NCI-H2196 treated with DMSO at 0.1 percent for 48 hours (cell line): Measurements from ENCODE around the gene LYSMD4.

Source experiments
- DNase-seq: peaks from one replicate; lab custom pipeline; 2025; ENCODE audit not compliant: unreplicated experiment; lab: John Stamatoyannopoulos, UW

LYSMD4 gene

DNA sequence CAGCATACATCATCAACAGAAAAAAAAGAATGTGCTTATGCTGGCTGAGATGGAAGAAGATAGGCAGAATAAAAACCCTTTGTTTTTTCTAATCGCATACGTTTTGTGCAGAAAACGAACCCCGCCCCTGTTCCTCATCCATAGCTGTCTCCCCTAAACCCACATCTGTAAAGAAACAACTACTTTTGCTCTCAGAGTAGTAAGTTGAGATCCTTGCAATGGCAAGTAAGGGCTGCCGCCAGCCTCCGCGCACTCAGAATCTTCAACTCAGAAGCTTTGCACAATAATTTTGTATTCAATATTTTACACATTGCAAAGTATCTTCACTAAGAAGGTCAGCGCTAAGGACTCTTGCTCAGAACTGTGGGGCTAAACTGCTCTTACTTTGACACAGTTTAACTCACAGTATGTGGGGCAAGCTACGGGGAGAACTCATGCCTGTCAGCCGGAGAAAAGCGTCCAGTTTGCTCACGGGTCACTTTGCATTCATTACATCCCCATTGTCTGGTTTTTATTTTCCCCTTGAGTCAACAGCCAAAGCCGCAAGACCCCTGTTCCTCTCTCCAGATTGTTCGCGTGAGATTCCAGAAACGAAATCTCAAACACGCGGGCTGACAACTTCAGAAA is 1.0 kb downstream of the LYSMD4 start:
- no peak for DNase-seq

DNA sequence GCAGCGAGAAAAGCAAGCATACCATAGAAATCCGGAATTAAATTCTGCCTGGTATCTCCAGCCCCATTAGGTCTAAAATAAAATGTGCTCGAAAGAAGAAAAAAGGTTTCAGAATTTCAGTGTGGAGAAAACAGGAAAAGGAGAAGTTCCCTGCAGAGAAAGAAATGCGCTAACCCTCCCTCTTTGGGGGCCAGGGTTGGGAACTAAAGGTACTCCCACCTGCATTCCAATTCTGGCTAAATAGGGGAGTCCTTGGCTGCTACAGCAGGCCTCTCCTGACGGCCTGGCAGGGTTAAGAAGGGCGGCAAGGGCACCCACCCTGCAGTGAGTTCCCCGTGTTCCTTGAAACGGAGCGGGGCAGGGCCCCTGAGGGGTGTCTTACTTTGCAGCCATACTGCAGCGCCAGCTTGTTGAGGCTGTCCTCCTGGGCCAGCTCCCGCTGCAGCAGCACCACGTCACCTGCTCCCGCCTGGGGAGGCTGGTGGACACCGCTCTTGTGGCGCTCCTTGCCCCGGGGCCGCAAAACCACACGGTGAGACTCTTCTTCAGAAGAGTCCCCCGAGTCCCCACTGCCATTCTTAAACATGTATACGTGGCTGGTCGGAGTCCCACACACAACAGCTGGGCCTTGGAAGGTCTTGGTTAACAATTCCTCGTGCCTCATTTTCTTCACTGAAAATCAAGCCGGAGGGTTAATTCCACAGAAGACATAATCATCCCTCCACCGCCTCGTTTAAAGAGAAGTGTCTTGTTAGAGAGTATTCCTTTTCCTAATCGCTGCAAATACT is 1.7 kb downstream of the LYSMD4 start:
- DNase-seq: no peak

DNA sequence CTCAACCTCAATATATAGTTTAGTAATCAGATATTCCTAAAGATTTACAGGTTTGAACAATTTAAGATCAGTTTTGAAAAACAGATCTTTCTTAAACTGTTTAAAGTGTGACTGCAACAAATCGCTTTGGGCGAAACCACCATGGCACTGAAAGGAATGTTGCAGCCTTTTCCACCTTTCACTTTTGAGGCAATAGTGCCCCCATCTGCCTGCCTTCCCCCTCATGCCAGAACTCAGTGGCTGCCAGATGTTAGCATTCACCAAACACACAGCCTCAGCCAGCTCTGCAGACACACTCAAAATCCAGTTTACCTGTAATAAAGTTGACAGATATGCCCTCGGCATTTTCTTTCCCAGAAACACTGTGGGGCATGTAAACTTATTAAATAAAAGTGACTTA is 3.3 kb downstream of the LYSMD4 start:
- DNase-seq: no peak

DNA sequence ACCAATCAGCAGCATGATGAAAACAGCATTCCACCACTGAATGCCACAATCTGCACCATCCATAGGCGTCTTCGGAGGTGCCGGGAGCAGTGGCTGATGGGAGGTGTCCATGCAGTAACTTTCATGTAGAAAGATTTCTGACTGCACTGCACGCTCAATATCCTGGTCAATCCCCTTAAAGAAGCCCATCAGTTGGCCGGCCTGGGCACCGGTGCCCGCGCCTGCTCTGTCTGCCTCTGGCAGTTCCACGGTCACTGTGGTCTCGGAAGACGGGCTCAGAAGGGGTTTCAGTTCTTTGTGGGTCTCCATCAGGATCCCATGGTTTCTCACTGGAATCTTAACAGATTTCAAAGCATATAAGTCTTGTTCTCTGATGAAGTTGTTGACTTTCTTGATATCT is 3.9 kb downstream of the LYSMD4 start:
- DNase-seq: no peak

DNA sequence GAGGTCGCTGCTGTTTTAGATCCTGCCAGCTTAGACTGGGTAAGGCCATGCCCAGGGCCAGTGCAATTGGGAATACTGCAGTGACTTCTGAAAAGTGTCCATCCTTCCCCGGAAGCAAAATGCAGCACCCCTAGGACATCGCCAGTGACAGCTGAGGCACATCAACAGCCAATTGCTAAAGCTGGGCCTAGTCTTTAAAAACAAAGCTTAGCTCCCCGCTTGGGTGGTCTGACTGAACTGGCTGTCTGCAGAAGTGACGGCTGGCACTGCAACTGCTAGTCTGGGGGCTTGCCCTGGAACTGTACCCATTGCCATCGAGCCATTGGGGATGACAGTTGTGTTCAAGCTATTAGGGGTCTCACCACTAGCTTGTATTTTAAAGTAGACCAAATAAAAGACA is 4.3 kb downstream of the LYSMD4 start:
- DNase-seq: no peak

DNA sequence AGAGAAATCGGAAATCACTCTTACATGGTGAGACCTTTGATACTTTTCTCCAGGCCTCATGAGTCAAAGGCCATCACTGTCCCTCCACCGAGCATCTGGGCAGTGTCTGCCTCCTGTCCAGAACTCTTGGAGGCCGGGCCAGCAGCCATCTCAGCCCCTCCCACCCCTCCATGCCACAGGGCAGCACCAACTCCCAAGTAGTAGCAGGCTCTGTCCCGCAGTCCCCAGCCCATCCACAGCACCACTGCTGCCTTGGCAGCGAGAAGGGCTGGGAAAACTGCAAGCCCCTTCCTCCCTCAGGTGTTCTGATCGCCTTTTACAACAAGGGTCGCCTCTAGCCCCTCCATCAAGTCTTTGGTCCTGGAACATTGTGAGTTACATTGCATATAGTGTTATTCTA is 5.5 kb downstream of the LYSMD4 start:
- DNase-seq: no peak

DNA sequence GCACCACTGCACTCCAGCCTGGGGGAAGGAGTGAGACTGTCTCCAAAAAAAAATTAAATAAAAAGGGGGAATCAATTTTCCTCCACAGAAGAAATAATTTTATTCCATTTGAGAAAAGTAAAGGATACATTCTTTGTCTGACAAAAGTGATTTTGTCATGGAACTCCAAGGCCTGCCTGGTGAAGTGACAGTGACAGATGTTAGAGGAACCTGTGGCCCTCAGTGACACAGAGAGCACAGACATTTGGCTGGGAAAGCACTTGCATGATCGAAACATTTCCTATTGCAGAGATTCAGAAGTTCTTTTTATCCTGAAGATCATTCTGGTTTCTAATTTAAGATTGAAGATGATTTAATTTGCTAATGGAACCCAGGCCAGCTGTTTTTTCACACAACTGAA is 5.9 kb downstream of the LYSMD4 start:
- DNase-seq: no peak

DNA sequence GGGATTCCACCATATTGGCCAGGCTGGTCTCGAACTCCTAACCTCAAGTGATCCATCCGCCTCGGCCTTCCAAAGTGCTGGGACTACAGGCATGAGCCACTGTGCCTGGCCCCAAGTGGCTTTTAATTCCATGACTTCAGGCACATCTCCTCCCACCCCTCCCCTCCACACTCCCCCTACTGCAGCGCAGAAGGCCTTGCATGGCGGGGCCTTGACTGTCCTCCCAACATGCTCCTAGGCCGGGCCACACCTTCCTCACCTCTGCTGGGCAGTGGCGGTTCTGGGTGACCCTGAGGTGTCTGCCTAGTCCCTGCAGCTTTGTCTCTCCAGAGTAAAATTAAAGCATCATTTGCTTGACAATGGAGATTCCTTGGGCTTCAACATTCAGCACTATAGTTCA is 6.9 kb downstream of the LYSMD4 start:
- no peak for DNase-seq

DNA sequence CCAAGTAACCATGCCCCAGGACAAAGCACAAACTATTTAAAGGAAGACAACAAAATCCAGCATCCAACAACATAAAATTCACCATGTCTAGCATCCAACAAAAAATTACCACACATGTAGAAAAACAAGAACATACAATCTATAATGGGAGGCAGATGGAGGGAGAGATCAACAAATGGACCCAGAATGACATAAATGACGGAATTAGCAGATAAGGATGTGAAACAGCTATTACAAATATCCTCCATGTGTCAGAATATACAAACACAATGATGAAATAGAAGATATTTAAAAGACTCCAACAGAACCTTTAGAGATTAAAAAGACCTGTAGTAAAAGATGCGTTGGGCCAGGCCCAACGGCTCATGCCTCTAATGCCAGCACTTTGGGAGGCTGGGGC is 10.8 kb downstream of the LYSMD4 start:
- no peak for DNase-seq

DNA sequence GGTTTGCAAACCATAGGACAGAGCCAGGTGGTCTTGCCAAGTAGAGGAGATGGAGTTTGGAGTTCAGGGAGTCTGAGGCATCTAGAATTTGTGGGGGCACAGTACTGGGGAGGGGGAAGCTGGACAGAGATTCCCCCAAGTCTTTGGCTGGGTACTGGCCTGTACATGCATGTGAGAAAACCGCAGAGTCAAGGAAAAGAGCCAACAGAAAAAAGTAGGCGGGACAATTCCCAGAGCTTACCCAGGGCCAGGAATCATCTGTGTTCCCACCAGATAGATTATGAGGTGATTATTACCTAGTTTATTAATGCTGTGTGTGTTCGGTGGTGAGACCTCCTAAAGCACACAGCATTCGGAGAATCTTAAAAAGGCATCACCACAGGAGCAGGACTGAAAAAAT is 11.3 kb downstream of the LYSMD4 start:
- no peak for DNase-seq

DNA sequence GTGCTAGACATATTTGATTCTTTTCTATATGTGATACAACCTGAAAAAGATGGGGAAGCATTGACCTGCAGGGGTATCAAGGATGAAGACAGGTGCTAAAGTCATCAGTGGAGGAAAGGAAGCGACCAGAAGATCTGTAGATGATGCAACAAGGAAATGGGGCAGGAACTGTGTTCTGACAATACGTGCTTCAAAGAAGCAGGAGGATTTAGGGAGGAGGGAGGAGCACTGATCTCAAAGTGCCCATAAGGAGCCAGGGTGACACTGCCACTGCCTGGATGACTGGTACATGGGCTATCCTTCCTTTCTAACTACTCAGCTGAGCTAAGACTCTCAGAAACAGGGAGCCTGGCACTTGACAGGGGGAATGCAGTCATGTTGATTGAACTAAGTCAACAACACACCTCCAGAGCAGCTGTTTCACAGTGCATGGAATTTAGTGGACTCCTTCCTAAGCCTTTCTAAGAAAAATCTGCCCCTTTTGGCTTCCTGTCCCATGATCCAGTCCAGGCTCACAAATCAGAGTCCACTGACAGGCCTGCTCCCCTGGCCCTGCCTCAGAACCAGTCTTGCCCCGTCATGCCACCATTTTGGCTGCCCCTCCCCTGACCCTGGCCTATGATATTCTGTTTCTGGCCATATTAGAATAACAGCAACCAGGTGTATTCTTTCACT is 12.0 kb downstream of the LYSMD4 start:
- DNase-seq: no peak

DNA sequence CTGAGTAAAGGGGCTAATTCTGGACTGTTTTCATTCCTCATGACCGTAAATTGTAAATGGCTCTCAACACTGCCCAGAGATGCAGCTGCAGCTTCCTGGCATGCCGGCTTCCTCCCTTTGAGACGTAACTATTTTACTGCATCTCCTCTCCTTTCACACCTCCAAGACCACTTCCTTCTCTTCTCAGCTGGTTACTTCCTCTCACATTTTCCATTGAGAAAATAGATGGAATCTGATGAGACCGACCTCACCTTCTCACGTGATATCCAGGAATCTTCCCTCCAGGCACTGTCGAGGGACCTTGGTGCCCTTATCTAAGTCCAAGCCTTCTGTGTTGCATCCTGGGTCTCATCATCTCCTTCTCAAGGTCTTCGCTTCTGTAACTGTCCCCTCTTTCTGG is 12.7 kb downstream of the LYSMD4 start:
- no peak for DNase-seq

DNA sequence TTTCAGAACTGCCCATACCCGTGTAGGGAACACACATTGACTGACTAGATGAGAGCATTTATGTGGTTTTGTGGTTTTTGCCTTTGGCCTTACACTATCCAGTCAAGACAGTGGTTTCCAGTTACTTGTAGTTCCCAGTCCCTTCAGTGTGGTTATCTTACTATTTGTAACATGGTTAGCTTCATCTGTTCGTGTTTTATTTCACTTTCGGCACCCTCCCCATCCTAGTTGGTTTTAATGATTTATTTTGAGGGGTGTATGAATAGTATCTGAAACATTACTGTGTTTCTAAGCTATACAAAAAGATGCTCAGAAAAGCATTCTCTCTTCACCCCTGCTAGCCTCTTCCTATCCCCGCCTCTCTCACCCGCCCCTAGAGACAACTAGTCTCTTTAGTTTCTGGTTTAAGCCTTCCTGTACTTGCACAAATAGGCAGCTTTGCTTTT is 14.1 kb downstream of the LYSMD4 start:
- no peak for DNase-seq

DNA sequence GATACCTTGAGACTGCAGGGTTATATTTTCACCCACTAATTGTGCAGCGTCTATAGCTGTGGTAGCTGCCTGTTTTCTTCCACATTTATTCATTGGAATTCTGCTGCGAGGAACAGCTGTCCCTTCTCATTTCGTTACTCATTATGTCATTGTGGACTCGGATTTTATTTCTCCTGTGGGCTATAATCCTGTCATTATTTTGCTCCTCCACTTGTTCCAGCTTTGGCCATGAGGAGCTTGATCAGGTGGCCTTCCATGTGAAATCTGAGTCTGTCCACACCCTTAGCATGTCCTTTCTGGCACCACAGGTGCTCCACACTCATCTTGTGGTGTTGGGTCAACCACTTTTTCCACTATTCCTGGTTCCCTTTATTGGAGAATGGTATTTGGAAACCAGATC is 14.8 kb downstream of the LYSMD4 start:
- DNase-seq: no peak

DNA sequence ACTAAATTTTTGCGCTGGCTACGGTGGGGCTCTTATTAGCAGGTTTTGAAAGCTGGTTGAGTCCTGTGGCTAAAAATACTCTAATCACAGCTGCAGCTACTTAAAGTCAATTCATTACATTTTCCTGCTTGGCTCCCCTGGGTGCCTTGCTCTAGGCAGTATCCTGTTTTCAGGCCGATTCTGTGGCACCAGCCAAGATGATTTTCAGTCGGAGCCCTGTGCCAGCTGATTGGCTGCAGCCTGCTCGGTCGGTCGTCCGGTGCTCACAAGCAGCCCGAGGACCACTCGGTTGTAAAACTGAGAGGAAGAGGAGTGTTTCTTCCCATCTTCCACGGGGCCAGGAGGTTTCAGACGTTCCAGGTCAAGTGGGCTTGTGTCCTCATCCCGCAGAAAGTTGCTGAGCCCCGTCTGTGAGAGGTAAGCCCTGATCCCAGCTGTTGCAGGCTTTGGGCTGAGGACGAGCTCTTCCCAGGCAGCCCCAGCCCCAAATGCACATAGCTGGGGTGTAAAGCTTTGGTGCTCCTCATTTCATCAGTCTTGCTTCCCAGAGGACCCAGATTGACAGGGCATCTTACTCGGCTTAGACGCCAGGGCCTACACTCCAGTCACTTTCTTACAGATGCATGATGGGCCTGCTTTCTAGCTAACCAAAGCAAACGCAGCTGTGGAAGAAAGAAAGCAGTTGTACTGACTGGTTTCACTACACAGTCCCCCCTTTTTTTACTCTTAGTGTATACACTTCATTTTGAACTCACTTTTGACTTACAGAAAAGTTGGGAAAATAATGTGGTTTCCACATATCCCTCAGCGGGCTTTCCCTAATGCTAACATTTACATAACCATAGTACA is 15.9 kb downstream of the LYSMD4 start:
- no peak for DNase-seq

DNA sequence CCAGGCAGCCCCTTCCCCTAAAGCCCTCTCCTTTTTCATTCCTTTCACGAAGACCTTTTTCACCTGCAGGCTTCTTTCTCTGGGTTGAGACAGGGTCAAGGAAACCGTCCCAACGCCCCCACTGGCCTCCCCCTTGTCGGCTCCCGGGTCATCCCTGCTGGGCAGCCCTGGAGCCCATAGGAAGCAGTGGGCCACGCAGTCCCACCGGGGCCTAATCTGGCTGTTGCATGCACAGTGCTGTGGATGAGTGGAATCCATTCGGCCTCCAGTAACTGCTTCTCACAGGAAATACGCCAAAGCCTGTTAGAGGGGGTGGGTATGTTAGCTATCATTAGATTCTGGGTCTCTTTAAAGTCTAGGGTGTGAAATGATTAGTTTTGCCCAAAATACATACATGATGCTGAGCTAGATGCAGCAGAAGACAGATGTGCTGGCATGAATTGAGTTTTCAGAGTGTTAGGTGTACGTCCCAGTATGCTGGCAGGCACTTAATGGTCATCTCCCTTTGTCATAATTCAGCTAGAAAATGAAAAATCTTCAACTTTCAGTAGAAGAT is 16.6 kb downstream of the LYSMD4 start:
- DNase-seq: no peak

DNA sequence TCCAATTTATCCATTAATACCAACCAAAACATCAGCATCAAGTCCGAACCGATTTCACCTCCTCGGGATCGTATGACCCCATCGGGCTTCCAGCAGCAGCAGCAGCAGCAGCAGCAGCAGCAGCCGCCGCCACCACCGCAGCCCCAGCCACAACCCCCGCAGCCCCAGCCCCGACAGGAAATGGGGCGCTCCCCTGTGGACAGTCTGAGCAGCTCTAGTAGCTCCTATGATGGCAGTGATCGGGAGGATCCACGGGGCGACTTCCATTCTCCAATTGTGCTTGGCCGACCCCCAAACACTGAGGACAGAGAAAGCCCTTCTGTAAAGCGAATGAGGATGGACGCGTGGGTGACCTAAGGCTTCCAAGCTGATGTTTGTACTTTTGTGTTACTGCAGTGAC is 20.8 kb downstream of the LYSMD4 start:
- no peak for DNase-seq

DNA sequence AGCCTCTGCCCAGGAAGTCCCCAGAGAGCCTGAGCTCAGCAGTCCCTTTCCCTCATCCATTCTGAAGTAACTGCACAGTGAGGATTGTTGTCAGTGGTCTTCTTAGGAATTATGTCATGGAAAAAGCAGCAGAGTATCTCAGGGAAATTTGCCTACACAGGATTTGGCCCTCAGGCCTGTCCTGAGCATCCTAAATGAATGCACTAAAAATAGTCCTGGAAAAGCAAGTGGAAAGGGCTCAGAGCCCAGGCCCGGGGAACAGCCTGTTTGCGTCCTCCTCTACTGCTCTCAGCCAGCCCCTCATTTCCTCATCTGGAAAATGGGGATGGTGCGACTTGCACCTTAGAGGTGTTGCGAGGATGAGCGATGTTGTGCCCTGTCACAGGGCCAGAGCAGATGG is 21.6 kb downstream of the LYSMD4 start:
- no peak for DNase-seq

DNA sequence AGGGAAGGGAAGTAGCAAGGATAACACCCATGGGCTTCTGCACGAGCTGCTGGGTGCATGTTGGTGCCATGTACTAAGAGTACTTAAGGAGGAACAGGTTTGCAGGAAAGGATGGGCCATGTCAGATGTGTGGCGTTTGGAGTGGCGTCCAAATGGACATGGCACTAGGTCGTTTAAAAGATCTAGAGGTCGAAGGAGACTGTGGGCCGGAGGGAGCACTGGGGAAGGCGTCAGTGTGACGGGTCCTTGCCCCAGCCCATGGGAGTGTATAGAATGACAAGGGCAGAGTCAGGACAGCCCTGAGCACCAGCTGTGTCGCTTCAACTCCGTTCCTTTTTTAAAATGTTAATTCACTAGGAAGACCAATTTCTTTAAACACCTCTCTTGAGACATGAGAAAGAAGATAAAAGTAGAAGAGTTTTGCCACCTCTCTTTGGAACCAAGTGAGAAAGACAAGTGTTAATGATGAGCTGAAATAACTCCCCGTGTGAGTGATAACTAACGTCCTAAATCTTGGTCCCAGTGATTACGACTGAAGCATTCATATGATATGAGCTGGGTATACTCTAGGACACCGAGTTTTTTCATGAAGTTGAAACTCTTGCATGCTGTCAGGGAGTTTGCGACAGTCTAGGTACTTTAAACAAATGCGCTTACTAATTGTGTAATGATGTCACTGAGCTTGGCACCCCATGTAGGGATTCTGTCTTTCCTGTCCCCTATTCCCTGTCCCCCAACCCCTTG is 23.8 kb downstream of the LYSMD4 start:
- no peak for DNase-seq

DNA sequence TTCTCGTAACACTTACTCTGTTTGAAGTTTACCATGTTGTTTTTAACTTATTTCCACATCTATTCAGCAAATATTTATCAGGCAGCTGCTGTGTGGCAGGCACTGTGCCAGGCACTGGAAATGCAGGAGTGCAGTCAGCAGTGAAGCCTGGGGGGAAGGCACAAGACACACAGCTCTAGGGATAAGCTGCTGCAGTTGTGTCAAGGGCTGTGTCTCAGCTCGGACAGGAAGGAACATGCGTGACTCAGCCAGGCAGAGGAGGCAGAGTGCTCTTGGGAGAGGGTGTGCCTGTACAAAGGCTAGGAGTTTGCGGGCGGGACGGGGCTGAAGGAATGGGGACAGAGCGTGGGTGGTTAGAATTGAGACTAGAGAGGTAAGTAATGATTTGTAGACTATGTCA is 24.7 kb downstream of the LYSMD4 start:
- no peak for DNase-seq
